ENCODE results near the gene KIFC3.

The KIFC3 gene

DNA sequence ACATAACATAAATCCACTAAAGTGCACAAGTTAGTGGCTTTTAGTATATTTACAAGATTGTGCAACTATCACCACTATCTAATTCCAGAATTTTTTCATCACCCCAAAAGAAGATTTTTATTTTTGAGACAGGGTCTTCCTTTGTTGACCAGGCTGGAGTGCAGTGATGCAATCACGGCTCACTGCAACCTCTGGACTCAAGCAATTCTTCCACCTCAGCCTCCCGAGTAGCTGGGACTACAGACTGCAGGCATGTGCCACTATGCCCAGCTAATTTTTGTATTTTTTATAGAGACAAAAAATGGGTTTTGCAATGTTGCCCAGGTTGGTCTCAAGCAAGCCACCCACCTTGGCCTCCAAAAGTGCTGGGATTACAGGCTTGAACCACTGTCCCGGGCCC, 92.6 kb downstream of the KIFC3 start:
- DNase-seq: no peak

Data from activated CD4-positive, CD25-positive, alpha-beta regulatory T cell treated with anti-CD3 and anti-CD28 coated beads, Interleukin-2, amount 50 U/mL, for 72 hours (primary cell).